NCI-H2171 treated with DMSO at 0.1 percent for 48 hours (cell line): ENCODE data around the gene SLC9A5.

ENCODE experiments used
- DNase-seq: peaks from one replicate; lab custom pipeline; 2025; lab: John Stamatoyannopoulos, UW

The SLC9A5 gene

DNA sequence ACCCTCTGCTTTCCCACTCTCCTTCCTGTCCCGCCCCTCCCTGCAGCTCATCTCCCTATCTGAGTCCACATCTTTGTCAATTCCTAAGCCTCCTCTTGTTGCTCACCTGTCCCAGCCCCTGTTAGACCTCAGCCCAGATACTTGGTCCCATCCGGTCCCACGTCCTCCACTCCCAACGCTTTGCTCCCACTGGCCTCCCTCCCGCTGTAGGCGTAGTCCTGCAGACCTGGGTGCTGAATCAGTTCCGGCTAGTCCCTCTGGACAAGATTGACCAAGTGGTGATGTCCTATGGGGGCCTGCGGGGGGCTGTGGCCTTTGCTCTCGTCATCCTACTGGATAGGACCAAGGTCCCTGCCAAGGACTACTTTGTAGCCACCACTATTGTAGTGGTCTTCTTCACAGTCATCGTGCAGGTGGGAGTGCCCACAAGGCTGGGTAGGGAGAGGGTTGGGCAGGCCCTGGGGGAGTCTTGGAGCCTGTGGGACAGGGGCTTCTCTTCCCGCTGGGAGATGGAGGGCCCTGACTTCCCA is 8.0 kb downstream of the SLC9A5 start:
- DNase-seq, result no peak

DNA sequence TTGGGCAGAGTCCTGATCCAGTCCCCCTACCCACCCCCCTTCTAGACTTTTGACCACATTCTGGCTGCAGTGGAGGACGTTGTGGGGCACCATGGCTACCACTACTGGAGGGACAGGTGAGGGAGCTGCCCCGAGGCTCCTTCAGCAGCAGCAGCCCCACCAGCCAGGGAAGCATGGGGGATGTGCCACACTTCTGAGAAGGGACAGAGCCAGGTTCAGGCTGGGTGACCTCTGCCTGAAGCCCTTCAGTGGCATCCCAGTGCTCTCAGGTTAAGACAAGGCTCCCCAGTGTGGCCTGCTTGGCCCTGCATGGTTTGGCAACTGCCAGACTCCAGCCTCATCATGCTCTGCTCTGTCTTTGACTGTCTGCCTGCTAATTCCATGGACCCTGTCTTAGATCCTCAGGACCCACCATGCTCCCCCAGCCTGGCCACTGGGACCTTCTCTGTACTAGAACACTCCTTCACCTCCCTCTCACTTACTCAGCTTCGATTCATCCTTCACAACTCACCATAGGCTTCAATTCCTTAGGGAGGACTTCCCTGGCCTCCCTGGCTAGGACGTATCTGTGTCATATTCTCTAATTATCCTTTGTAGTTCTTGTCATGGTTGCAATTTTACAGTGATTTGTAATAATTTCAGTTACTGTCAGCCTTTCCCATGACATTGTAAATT is 8.8 kb downstream of the SLC9A5 start:
- DNase-seq, result no peak

DNA sequence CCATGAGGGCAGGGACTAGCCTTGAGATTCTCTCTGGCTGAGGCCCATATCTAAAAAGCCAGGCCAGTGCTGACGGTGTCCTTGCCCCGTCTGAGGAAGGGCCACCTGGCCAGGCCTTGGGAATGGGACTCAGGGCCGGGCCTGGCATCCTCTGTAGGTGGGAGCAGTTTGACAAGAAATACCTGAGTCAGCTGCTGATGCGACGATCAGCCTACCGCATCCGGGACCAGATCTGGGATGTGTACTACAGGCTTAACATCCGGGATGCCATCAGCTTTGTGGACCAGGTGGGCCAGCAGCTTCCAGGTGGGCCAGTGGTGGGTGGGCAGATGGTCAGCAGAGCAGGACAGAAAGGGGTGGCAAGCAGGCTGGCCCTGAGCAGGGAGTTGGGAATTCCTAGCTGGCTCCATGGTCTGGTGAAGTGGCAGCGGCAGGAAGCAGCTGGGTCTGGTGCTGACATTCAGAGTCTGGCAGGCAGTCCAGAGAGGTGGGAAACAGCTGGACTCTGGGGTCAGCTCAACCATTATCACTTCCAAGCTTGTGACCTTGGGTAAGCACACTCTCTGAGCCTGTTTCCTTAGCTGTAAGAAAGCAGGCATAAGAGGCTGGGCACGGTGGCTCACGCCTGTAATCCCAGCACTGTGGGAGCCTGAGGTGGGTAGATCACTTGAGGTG is 9.5 kb downstream of the SLC9A5 start:
- DNase-seq, result no peak

DNA sequence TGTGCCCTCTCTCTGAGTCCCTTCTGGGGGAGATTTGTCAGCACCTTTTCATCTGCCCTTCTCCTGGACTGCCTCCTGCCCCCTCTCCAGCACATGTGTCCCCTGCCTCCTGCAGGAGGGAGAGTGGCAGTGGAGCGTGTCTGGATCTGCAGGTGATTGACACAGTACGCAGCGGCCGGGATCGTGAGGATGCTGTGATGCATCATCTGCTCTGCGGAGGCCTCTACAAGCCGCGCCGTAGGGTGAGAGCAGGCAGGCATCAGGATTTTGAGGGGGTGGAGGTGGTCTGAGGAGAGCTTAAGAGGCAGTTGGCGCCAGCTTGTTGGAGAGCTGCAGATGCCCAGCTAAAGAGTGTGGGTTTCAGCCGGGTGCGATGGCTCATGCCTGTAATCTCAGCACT is 10.9 kb downstream of the SLC9A5 start:
- no peak for DNase-seq

DNA sequence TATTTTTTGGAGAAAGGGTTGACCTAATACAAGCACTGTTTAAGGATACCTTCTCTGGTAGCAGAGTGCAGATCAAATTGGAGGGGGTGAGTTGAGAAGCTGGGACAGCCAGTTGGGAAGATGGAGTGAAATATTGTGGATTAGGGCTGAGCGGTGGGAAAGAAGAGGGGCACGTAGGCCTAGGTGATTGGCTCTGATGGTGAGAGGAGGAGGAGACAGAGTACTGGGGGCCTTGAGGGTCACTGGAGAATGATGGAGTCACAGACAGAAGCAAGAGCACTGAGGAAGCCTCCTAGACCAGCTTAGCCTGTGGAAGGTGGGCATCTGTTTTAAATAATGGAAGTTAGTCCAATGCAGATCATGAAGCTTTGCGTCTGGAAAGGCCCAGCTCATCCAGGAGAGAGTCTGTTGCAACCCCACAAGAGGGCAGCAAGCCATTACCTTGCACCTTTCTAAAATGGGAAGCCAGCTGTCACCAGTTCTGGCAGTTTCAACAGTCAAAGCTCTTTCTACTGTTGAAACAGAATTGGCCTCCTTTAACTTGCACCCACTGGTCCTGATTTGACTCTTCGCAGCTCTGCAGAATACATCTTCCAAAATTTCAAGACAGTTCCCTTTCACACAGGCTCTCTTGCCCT is 11.8 kb downstream of the SLC9A5 start:
- peak; percentile 74 for DNase-seq

DNA sequence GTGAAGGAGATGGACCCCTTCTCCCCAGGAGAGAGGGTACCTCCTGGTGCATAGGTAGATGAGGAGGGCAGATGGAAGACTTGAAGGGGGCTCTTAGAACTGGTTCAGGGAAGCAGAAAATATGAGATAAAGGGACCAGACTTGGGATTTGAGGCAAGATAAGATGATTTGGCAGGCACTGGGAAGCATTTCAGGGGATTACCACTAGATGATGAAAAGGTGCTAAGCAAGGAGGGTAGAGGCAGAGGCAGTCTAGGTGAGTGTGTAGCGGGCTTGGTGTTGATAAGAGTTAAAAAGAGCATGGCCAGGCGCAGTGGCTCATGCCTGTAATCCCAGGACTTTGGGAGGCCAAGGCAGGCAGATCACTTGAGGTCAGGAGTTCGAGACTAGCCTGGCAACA is 14.4 kb downstream of the SLC9A5 start:
- no peak for DNase-seq

DNA sequence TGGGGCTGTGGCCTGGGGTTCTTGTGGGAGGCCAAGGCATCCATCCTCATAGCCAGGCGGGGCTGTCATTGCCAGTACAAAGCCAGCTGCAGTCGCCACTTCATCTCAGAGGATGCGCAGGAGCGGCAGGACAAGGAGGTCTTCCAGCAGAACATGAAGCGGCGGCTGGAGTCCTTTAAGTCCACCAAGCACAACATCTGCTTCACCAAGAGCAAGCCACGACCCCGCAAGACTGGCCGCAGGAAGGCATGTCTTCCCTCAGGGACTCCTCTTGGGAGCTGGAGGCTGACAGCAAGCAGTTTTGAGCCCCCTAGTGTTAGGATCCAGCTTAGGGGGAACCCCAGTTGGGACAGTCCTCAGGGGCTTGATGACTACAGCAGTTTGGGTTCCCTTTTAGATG is 15.5 kb downstream of the SLC9A5 start:
- no peak for DNase-seq

DNA sequence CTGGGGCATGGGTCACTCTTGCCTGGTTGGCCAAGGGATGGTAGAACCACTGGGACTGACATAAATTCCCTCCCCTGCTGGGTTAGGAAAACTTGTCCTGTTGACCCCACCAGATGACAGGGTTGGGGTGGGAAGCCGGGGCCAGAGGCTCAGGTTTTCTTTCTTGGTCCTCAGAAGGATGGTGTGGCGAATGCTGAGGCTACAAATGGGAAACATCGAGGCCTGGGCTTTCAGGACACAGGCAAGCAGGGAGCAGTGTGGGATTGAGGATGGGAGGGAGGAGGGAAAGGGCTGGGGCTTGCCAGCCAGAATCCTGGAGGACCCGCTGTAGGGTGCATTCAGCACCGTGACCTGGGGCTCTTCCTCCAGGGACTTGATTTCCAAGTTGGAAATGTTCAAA is 16.1 kb downstream of the SLC9A5 start:
- DNase-seq, result no peak

DNA sequence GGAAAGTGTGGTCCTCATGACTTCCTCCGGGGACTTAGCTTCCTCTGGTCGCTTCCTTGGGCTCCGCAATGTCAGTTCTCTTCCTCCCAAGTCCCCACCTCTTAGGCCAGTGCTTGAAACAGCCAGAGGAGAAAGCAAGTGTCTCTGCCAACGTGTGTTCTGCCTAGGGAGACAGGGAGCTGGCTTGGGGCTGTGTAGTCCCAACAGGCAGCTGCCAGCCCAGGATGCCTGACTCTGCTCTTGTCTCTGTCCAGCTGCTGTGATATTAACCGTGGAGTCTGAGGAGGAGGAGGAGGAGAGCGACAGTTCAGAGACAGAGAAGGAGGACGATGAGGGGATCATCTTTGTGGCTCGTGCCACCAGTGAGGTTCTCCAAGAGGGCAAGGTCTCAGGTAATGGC is 17.1 kb downstream of the SLC9A5 start:
- no peak for DNase-seq

DNA sequence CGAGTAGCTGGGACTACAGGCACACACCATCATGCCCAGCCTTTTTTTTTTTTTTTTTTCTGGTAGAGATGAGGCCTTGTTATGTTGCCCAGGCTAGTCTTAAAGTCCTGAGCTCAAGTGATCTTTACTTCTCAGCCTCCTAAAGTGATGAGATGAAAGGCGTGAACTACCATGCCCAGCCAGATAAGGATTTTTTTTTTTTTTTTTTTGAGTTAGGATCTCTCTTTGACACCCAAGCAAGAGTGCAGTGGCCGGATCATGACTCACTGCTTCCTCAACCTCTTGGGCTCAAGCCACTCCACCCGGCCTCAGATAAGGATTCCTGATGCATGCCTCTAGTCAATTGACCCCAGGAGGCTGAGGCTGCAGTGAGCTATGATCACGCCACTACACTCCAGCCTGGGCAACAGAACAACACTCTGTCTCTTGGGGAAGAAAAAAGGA is 19.4 kb downstream of the SLC9A5 start:
- DNase-seq, result no peak

DNA sequence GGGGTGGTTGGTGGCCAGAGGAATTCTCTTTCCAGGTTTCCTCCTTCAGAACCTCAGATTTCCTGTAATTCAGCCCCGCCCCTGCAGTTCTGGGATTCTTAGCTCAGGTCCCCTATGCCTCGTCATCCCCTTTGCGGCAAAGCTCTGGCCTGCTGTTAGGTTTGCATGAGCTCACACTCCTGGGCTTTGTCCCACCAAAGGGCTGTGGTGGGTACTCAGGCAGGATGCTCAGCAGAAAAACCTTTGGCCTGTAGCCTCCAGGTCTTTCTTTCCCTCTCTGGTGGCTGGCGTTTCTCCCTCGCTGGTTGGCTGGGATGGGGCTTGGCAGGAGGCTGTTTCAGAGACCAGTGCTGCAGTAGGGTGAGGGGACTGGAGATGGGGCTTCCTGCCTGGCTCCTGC is 21.0 kb downstream of the SLC9A5 start:
- no peak for DNase-seq

DNA sequence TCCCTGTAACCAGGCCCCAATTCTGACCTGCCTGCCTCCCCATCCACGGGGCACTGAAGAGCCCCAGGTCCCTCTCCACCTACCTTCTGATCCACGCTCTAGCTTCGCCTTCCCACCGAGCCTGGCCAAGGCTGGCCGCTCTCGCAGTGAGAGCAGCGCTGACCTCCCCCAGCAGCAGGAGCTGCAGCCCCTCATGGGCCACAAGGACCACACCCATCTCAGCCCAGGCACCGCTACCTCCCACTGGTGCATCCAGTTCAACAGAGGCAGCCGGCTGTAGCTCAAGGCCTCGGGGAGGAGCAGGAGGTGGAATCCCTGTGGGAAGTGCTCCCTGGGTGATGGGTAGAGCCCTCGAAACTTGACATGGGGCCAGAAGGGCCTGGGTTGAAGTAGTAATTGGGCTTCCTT is 22.2 kb downstream of the SLC9A5 start:
- no peak for DNase-seq

DNA sequence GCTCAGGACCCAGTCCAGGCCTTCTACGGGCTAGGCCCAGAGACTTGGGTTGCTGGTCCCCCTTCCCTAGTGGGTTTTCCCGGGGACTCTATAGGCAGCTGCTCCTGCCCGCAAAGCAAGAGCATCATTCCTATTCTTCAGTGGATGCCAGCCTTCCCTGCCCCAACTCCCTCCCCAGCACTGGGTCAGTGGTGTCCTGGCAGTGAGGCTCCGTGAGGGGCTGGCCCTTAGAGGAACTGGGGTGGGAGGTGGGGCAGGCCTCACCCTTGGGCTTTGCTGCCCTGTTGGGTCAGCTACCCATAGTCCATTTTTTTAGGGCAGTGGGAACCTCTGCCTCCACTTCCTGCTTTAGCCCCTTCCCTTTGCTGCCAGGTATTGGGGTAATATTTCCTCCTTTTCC is 22.7 kb downstream of the SLC9A5 start:
- no peak for DNase-seq

DNA sequence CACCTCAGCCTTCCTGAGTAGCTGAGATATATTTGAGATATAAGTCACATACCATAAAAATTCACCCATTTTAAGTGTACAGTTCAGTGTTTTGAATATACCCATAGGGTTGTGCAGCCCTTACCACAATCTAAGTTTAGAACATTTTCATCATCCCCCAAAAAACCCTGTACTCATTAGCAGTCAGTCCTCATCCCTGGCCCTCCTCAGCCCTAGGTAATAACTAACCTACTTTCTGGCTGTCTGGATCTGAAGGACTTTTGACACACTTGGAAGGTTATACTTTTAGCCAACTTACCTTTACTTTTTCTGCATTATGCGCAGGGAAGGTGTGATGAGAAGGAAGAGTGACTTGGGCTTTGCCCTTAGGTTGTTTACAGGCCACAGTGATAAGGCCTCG is 26.5 kb downstream of the SLC9A5 start:
- DNase-seq, result no peak

DNA sequence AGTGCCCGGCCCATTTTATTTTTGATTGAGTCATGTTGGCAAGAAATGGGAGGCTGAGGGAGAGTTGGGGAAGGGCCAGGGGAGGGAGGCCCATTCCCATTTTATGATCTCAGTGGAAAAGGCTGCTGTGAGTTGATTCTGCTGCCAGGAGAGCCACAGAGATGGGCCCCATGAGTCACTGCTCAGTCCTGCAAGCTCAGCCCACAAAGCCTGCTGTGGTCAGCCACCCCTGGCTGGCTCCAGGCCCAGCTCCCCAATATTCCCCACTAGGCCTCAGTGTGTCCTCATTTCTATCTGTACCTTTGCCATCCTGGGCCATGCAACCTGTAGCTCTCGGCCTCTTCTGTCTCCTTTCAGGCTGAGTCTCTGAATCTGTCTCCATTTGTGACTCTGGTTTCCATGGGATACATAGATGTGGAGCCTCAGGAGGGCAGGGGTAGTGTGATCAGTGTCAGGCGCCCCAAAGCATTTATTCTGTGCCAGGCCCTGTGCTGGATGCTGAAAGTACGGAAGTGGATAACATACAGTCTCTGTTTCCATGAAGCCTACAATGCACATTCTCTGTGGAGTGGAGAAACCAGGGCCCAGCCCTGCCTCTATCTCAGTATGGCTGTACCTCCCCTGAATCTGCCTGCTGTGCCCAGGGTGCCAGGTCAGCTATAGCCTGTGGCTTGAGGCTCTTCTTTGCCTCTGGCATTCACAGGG is 28.7 kb downstream of the SLC9A5 start:
- no peak for DNase-seq

DNA sequence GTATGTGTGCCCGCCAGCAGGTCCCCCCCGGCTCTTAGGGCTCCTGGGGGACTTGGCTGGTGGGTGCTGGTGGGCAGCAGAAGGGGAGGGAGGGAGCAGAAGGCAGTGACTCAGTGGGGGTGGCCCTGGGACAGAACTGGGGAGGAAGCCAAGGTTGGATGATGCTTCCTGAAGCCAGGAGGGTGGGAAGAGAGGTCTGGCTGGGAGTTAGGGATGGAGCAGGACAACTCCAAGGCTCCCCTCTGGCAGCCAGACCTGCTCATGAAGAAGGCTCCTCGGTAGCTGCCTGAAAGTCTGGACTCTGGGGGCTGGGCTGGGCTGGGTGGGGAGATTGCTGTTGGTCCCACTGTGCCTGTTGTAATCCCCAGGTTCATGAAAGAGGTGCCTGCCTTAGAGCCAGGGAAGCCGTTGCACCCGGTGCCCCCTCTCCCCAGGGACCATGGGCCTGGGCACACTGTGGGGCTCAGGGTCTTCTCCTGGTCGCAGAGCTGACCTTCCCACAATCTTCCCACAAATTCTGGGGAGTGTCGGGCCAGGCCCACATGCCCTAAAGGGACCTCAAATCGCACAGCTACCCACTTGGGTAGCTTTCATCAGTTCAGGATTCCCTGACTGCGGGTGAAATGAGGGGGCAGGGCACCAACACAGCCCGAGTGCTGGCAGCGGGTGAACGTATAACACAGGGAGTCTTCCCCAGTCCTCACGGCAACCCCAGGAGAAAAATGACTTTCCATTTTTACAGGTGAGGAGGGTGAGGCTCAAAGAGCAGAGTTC is 29.4 kb downstream of the SLC9A5 start:
- DNase-seq, result no peak

DNA sequence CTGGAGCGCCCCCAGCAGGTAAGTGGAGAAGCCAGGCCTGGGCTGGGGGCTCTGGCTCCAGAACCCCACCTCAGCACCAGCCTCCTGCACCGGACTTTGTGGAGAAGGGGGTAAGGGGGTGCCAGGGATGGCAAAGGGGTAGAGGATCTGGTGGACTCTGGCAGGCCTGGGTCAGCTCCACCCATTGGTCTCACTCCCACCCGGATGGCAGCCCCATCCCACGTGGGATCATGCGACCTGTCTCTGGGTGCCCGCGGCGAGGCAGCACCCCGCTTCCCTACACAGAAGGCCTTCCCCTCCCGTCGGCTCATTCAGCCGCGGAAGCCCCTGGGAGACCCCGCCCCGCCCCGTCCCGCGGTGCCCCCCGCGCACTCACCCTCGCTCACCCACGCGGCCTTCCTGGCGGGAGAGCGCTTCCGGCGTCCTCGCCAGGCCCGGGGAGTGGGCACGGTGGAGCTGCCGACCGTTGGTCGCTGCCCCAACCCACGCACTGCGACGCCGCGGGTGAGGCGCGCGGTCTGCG is 30.1 kb downstream of the SLC9A5 start:
- peak; percentile 46 for DNase-seq

DNA sequence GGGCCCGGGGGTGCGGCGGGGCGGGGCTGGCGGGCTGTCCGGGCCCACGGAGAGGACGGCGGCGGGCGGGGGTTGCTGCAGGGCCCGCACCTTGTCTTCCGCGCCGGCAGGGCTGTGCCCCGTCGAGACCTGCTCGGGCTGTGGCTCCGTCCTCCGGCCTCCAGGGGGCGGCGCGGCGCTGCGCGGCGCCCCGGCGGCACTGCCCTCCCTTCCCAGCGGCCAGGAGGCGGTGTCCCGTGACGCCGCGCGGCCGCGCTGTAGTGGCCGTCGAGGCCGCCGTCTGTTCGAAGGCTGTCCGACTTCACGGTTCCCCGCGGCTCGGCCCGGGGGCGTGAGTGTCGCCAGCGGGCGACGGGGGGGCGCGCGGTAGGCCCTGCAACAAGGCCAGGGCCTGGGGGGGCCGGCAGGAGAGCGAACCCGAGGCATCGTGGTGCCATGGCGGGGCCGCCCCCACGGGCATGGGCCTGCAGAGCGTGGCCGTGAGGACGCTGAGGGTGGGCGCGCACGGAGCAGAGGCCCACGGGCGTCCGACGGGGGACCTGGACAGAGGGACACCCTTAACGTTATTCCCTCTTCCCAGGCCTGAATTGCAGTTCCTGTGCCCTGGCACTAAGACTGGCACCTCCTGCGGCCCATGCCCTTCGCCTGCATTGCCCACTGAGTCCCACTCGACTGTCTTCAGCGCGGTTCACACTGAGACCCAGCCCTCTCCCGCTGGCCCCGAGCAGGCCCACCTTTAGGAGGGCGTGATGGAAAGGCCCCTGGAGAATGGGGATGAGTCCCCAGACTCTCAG is 30.7 kb downstream of the SLC9A5 start, which contains the start of gene PLEKHG4:
Gene PLEKHG4 (plus strand): TSS at position 237 of the 794 bp plus-strand sequence. CDS start 513 bp downstream, at position 750.
- peak; percentile 76 for DNase-seq

DNA sequence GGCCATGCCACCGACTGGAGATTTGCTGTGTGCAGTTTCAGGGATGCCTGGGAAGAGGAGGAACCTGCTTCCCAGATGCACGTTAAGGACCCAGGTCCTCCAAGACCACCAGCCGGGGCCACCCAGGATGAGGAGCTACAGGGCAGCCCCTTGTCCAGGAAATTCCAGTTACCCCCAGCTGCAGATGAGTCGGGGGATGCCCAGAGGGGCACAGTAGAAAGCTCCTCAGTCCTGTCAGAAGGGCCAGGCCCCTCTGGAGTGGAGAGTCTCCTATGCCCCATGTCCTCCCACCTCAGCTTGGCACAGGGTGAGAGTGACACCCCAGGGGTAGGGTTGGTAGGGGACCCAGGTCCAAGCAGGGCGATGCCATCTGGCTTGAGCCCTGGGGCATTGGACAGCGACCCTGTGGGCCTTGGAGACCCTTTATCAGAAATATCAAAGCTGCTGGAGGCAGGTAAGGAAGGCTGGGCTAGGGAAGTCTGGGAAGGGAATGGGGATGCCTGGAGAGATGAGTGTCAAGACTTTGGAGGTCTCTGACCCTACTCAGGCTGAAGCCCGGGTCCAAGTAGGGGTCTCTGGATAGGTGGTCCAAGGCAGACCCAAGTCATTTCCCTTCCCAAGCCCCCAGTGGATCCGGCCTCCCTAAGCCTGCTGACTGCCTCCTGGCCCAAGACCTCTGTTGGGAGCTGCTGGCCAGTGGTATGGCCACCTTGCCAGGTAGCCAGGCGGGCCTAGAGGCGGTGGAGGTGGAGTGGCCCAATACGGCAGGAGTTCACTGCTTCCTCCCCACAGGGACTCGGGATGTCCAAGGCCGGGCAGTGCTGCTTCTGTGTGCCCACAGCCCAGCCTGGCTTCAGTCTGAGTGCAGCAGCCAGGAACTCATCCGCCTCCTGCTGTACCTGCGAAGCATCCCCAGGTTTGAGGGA is 31.6 kb downstream of the SLC9A5 start:
- DNase-seq, result no peak
